B cell (primary cell): ENCODE data around the gene NSD1. TPM values are rescaled to one million over a fixed set of nuclear protein-coding genes. Genes with fewer than 3 reads are reported as not detected.

Experiments used
- ATAC-seq: fragments of 200-7000 bp; cut with Tn5 transposase; one replicate; pipeline ENCODE4 v1.10.0; 2021; ENCODE audit warnings: low read depth, mild to moderate bottlenecking, moderate number of reproducible peaks, moderate library complexity
- CTCF ChIA-PET: fragments of 350-600 bp; sonication (Branson Sonifier 250); formaldehyde crosslinking; loops from one replicate; lab custom pipeline; 2021; ENCODE audit warnings: antibody characterized with exemption, inconsistent platforms; lab: Charles Lee
- POLR2A ChIA-PET: fragments of 350-600 bp; sonication (Branson Sonifier 250); formaldehyde crosslinking; loops from one replicate; lab custom pipeline; 2021; ENCODE audit warnings: antibody characterized with exemption; lab: Charles Lee
- DNase-seq: peaks from one replicate; pipeline ENCODE4 v3.0.0; 2013
- H2AFZ ChIP-seq: 2 replicates; pipeline ENCODE4 v1.6.1; 2012; ENCODE audit warnings: mild to moderate bottlenecking, low read depth, low read length; ENCODE audit not compliant: insufficient read depth, poor library complexity, severe bottlenecking
- H3K27ac ChIP-seq, 2 donors: 1 replicate in 1 of 2; 2 replicates in 1 of 2; pipeline ENCODE4 v1.5.1; 2012 to 2013; ENCODE audit warnings: low read length in 2 of 2, mild to moderate bottlenecking in 2 of 2, moderate library complexity in 1 of 2
- H3K27me3 ChIP-seq, 4 experiments: fragments of 200-600 bp in 1 of 4; sonication (generic) in 1 of 4; replicated peaks in 1 of 4; 1 replicate in 2 of 4; 2 replicates in 2 of 4; pipeline versions ENCODE4 v1.6.1 to v1.7.0; 2013 to 2016; ENCODE audit warnings: low read length in 3 of 4, mild to moderate bottlenecking in 2 of 4, mixed read lengths in 1 of 4, moderate library complexity in 1 of 4; ENCODE audit not compliant: insufficient read depth in 4 of 4, control insufficient read depth in 3 of 4; ENCODE audit errors: control extremely low read depth in 1 of 4
- H3K36me3 ChIP-seq, 2 experiments: replicated peaks in 1 of 2; 1 replicate in 1 of 2; 2 replicates in 1 of 2; pipeline versions ENCODE4 v1.6.1 to v1.7.1; 2013; ENCODE audit warnings: low read length in 1 of 2; ENCODE audit not compliant: insufficient read depth in 2 of 2, control insufficient read depth in 1 of 2; ENCODE audit errors: control extremely low read depth in 1 of 2, extremely low read depth in 1 of 2
- H3K4me1 ChIP-seq, 2 donors: fragments of 200-600 bp in 1 of 2; sonication (generic) in 1 of 2; 1 replicate in 1 of 2; 2 replicates in 1 of 2; pipeline versions ENCODE4 v1.5.1 to v1.6.1; 2013 to 2017; ENCODE audit warnings: low read length in 2 of 2; ENCODE audit not compliant: control insufficient read depth in 2 of 2, insufficient read depth in 2 of 2
- H3K4me2 ChIP-seq: replicated peaks from 2 replicates; pipeline ENCODE3; 2012; ENCODE audit warnings: mild to moderate bottlenecking, low read depth, low read length; ENCODE audit not compliant: poor library complexity, severe bottlenecking
- H3K4me3 ChIP-seq, 5 experiments: fragments of 200-600 bp in 1 of 5; sonication (generic) in 1 of 5; 1 replicate in 3 of 5; 2 replicates in 2 of 5; pipeline versions ENCODE4 v1.5.1 to v1.7.0; 2011 to 2016; ENCODE audit warnings: low read length in 4 of 5, mild to moderate bottlenecking in 4 of 5, low read depth in 2 of 5, control low read depth in 1 of 5, moderate library complexity in 1 of 5; ENCODE audit not compliant: insufficient read depth in 1 of 5; ENCODE audit errors: control extremely low read depth in 1 of 5, extremely low read depth in 1 of 5
- H3K79me2 ChIP-seq: fragments of 200-600 bp; sonication (generic); one replicate; pipeline ENCODE4 v1.6.0; 2016; ENCODE audit warnings: low read length; ENCODE audit not compliant: control insufficient read depth, insufficient read depth
- H3K9ac ChIP-seq: fragments of 200-600 bp; sonication (generic); 2 replicates; pipeline ENCODE4 v1.6.1; 2017; ENCODE audit warnings: mild to moderate bottlenecking, low read length, moderate library complexity
- H3K9me3 ChIP-seq, 3 donors: one replicate each; pipeline versions ENCODE4 v1.6.1 to v1.7.1; 2013; ENCODE audit warnings: low read length in 2 of 3; ENCODE audit not compliant: control insufficient read depth in 2 of 3, insufficient read depth in 1 of 3; ENCODE audit errors: control extremely low read depth in 1 of 3
- H4K20me1 ChIP-seq: 2 replicates; pipeline ENCODE4 v1.6.0; 2012; ENCODE audit warnings: mild to moderate bottlenecking, low read length; ENCODE audit not compliant: insufficient read depth, control insufficient read depth, poor library complexity, severe bottlenecking
- H3K27ac Mint-ChIP-seq: one replicate; pipeline ENCODE4 v1.8.0; 2021; ENCODE audit warnings: mixed read lengths
- H3K27me3 Mint-ChIP-seq: one replicate; pipeline ENCODE4 v1.8.0; 2021; ENCODE audit warnings: mixed read lengths
- H3K4me1 Mint-ChIP-seq: one replicate; pipeline ENCODE4 v1.8.0; 2021; ENCODE audit warnings: mixed read lengths
- H3K4me3 Mint-ChIP-seq: one replicate; pipeline ENCODE4 v1.8.0; 2021; ENCODE audit warnings: mixed read lengths
- H3K9me3 Mint-ChIP-seq: one replicate; pipeline ENCODE4 v1.8.0; 2022; ENCODE audit warnings: mixed read lengths; ENCODE audit not compliant: insufficient read depth
- CTCF ChIP-seq: fragments of 200-600 bp; IDR thresholded peaks from one replicate; pipeline ENCODE4 v1.8.0; 2022; ENCODE audit warnings: antibody characterized with exemption, mild to moderate bottlenecking
- EZH2 ChIP-seq: IDR thresholded peaks from 2 replicates; pipeline ENCODE4 v1.6.1; 2012; ENCODE audit warnings: borderline replicate concordance, low read depth, mild to moderate bottlenecking, moderate library complexity, low read length; ENCODE audit not compliant: insufficient read depth, poor library complexity, severe bottlenecking
- WGBS: methylation state at CpG from one replicate; pipeline ENCODE4 v1.1.5; 2013; ENCODE audit warnings: missing lambda C conversion rate; ENCODE audit not compliant: insufficient coverage; 5-methylcytosine and 5-hydroxymethylcytosine counted together
- intact Hi-C: fragments of 100-400 bp; cut with micrococcal nuclease; formaldehyde crosslinking; loops from one replicate; pipeline ENCODE4 v1.10.0; 2022
- polyA plus RNA-seq: library from polyadenylated mRNA; depleted of rRNA; stranded (reverse); fragments of >200 nt; gene quantifications from 2 replicates; pipeline ENCODE4 v1.2.3, GENCODE V29; 2012
- total RNA-seq, 2 donors: library from RNA; stranded (reverse); fragments of 120-200 nt in 1 of 2; gene quantifications; 1 replicate in 1 of 2; 2 replicates in 1 of 2; pipeline versions ENCODE4 v1.2.3 to v1.2.4, GENCODE V29; 2013 to 2022

Gene NSD1
- total and polyA plus RNA-seq, 2 donors (not counting 1 experiment from before 2014, with no cell fraction given), result 10.8 to 145 TPM

- no peak overlapping the region for H3K27ac Mint-ChIP-seq
- 100% methylated on average over 2 of the region's 7 CpGs for WGBS
- peaks cover 6 to 90% of the 10 kb centered on the region in 2 experiments for H3K36me3 ChIP-seq
Measured at GRCh38 chr5:177269232-177269895, 135.8 kb downstream of the NSD1 start.

More at GRCh38 chr5:177269232-177269895, 135.8 kb downstream of the NSD1 start:
- TF ChIP-seq EZH2 (no peak), CTCF (no peak)
- Histone ChIP-seq H2AFZ (no peak overlapping the region), H3K27ac (no peak overlapping the region), H3K4me3 (no peak overlapping the region), H3K9ac (no peak overlapping the region), H3K79me2 (peaks cover 10% of the 10 kb centered on the region), H3K4me2 (no peak overlapping the region), H3K27me3 (no peaks in the 10 kb centered on the region), H3K9me3 (no peaks in the 10 kb centered on the region), H3K4me1 (no peaks in the 10 kb centered on the region), H4K20me1 (peaks cover 18% of the 10 kb centered on the region)
- ATAC-seq, result no peak
- Mint-ChIP-seq H3K4me1 (no peaks in the 10 kb centered on the region), H3K27me3 (no peaks in the 10 kb centered on the region), H3K9me3 (no peaks in the 10 kb centered on the region), H3K4me3 (no peak overlapping the region)
- intact Hi-C loops, result no loop called here
- ChIA-PET CTCF (interaction anchor here (1.1 kb wide), 1 partner anchor 156 kb away, joined by 4 read pairs; no protein-coding TSS in a partner anchor), POLR2A (no interaction called here)
- DNase-seq, result no peak
